HEK293T (cell line): ENCODE measurements around the gene MTA2.

Experiments
- CTCF ChIA-PET: fragments of 350-600 bp; formaldehyde crosslinking; extraction: SDS; loops from one replicate; lab custom pipeline; 2021; ENCODE audit warnings: antibody characterized with exemption, inconsistent platforms; lab: Yijun Ruan, JAX
- POLR2A ChIA-PET: fragments of 350-600 bp; formaldehyde crosslinking; extraction: SDS; loops from one replicate; lab custom pipeline; 2020; ENCODE audit warnings: antibody characterized with exemption, inconsistent platforms; lab: Yijun Ruan, JAX
- DNase-seq: peaks from one replicate; pipeline ENCODE4 v3.0.0; 2012; ENCODE audit warnings: mixed read lengths; ENCODE audit errors: extremely low spot score
- ARNT ChIP-seq: fragments of 450-650 bp; IDR thresholded peaks from 2 replicates; pipeline ENCODE4 v1.6.1; 2017; ENCODE audit warnings: mild to moderate bottlenecking
- BHLHE40 ChIP-seq: fragments of 450-650 bp; IDR thresholded peaks from 2 replicates; pipeline ENCODE4 v1.6.1; 2016; ENCODE audit warnings: mild to moderate bottlenecking, moderate library complexity, borderline replicate concordance
- CTBP1 ChIP-seq: fragments of 450-650 bp; IDR thresholded peaks from 2 replicates; pipeline ENCODE4 v1.6.1; 2016; ENCODE audit warnings: borderline replicate concordance
- ELF4 ChIP-seq: fragments of 450-650 bp; IDR thresholded peaks from 2 replicates; pipeline ENCODE4 v1.6.1; 2017; ENCODE audit warnings: antibody characterized with exemption
- FOXA1 ChIP-seq: fragments of 450-650 bp; IDR thresholded peaks from 2 replicates; pipeline ENCODE4 v1.6.1; 2016; ENCODE audit warnings: mild to moderate bottlenecking
- FOXK2 ChIP-seq: fragments of 450-650 bp; IDR thresholded peaks from 2 replicates; pipeline ENCODE4 v1.6.1; 2016; ENCODE audit warnings: mild to moderate bottlenecking
- FOXM1 ChIP-seq: fragments of 450-650 bp; IDR thresholded peaks from 2 replicates; pipeline ENCODE4 v1.6.1; 2017; ENCODE audit warnings: mild to moderate bottlenecking, borderline replicate concordance
- HDGF ChIP-seq: fragments of 450-650 bp; IDR thresholded peaks from 2 replicates; pipeline ENCODE4 v1.6.1; 2017; ENCODE audit warnings: antibody characterized with exemption, borderline replicate concordance
- L3MBTL2 ChIP-seq: fragments of 450-650 bp; conservative IDR thresholded peaks from 2 replicates; pipeline ENCODE4 v1.6.1; 2016; ENCODE audit warnings: mild to moderate bottlenecking
- LEF1 ChIP-seq: fragments of 450-650 bp; IDR thresholded peaks from 2 replicates; pipeline ENCODE4 v1.6.1; 2017; ENCODE audit warnings: mild to moderate bottlenecking, borderline replicate concordance
- NFRKB ChIP-seq: fragments of 450-650 bp; IDR thresholded peaks from 2 replicates; pipeline ENCODE4 v1.6.1; 2016; ENCODE audit warnings: mild to moderate bottlenecking, moderate library complexity
- PKNOX1 ChIP-seq: fragments of 450-650 bp; IDR thresholded peaks from 2 replicates; pipeline ENCODE4 v1.6.1; 2016
- SP1 ChIP-seq: fragments of 450-650 bp; IDR thresholded peaks from 2 replicates; pipeline ENCODE4 v1.6.1; 2017
- SUZ12 ChIP-seq: fragments of 450-650 bp; IDR thresholded peaks from 2 replicates; pipeline ENCODE4 v1.6.1; 2016; ENCODE audit warnings: mild to moderate bottlenecking
- TARDBP ChIP-seq: fragments of 450-650 bp; IDR thresholded peaks from 2 replicates; pipeline ENCODE4 v1.6.1; 2016
- ZNF384 ChIP-seq: fragments of 450-650 bp; IDR thresholded peaks from 2 replicates; pipeline ENCODE4 v1.6.1; 2016

The MTA2 gene

GRCh38 chr11:62559204-62559603 lies 42.5 kb downstream of the MTA2 start:
- POLR2A ChIA-PET: interaction anchor here (1.0 to 4.9 kb wide), 3 partner anchors 14 to 32 kb away, joined by 3 to 40 read pairs (median 9); partner anchors contain the start of genes EEF1G and TUT1
- no peak for DNase-seq

GRCh38 chr11:62558669-62559068 lies 43.0 kb downstream of the MTA2 start:
- CTCF ChIA-PET: interaction anchor here (1.1 to 1.2 kb wide), 2 partner anchors 15 to 134 kb away, joined by 4 to 5 read pairs; no protein-coding TSS in a partner anchor
- TF ChIP-seq NFRKB: no peak
- TF ChIP-seq FOXK2: no peak
- TF ChIP-seq BHLHE40: no peak
- TF ChIP-seq L3MBTL2: no peak
- TF ChIP-seq SP1: no peak
- no peak for TF ChIP-seq ZNF384
- no peak for TF ChIP-seq ARNT
- TF ChIP-seq ELF4: no peak
- TF ChIP-seq HDGF: no peak
- DNase-seq: no peak
- POLR2A ChIA-PET: interaction anchor here (1.0 to 4.9 kb wide), 3 partner anchors 14 to 33 kb away, joined by 3 to 40 read pairs (median 9); partner anchors contain the start of genes EEF1G and TUT1

More at GRCh38 chr11:62559204-62559603, 42.5 kb downstream of the MTA2 start:
- no peak for TF ChIP-seq FOXK2
- no peak for TF ChIP-seq PKNOX1
- no peak for TF ChIP-seq CTBP1
- no peak for TF ChIP-seq TARDBP
- TF ChIP-seq FOXA1: no peak
- TF ChIP-seq ELF4: no peak
- no peak for TF ChIP-seq FOXM1
- no peak for TF ChIP-seq ZNF384
- TF ChIP-seq SP1: no peak
- TF ChIP-seq L3MBTL2: no peak
- no peak for TF ChIP-seq BHLHE40
- no peak for TF ChIP-seq LEF1
- no peak for TF ChIP-seq SUZ12
- no peak for TF ChIP-seq NFRKB
- no peak for TF ChIP-seq ARNT
- no peak for TF ChIP-seq HDGF
- CTCF ChIA-PET: interaction anchor here (1.1 to 2.4 kb wide), 4 partner anchors 14 to 135 kb away, joined by 4 to 9 read pairs (median 6); partner anchors contain the start of gene EEF1G

GRCh38 chr11:62556875-62557631 lies 44.6 kb downstream of the MTA2 start:
- TF ChIP-seq FOXA1: no peak
- ChIA-PET POLR2A (interaction anchor here (0.9 to 4.9 kb wide), 7 partner anchors 10 to 132 kb away, joined by 3 to 40 read pairs (median 4); partner anchors contain the start of genes AHNAK, EEF1G, LBHD1 and UQCC3), CTCF (interaction anchor here (0.6 to 1.6 kb wide), 7 partner anchors 14 to 229 kb away, joined by 3 to 11 read pairs (median 4); no protein-coding TSS in a partner anchor)
- DNase-seq: no peak

GRCh38 chr11:62556108-62556874 lies 45.4 kb downstream of the MTA2 start:
- no peak for TF ChIP-seq SP1
- TF ChIP-seq FOXK2: no peak
- no peak for TF ChIP-seq SUZ12
- no peak for TF ChIP-seq FOXA1
- no peak for TF ChIP-seq LEF1
- no peak for TF ChIP-seq FOXM1
- no peak for TF ChIP-seq TARDBP
- TF ChIP-seq ZNF384: no peak
- TF ChIP-seq PKNOX1: no peak
- peak; percentile 77 for DNase-seq
- ChIA-PET POLR2A (interaction anchor here (0.7 to 4.9 kb wide), 8 partner anchors 9 to 125 kb away, joined by 3 to 40 read pairs (median 4); partner anchors contain the start of genes AHNAK, EEF1G, LBHD1 and UQCC3), CTCF (interaction anchor here (0.6 to 1.6 kb wide), 6 partner anchors 13 to 228 kb away, joined by 3 to 11 read pairs (median 4); no protein-coding TSS in a partner anchor)

GRCh38 chr11:62555464-62556107 lies 46.1 kb downstream of the MTA2 start:
- POLR2A ChIA-PET: interaction anchor here (0.7 to 1.3 kb wide), 5 partner anchors 9 to 126 kb away, joined by 3 to 5 read pairs (median 3); partner anchors contain the start of genes AHNAK and EEF1G
- no peak for DNase-seq
- TF ChIP-seq CTBP1: no peak
- TF ChIP-seq ZNF384: no peak
- TF ChIP-seq L3MBTL2: no peak
- no peak for TF ChIP-seq FOXA1
- TF ChIP-seq PKNOX1: no peak
- no peak for TF ChIP-seq FOXK2
- TF ChIP-seq NFRKB: no peak
- TF ChIP-seq LEF1: no peak
- no peak for TF ChIP-seq ARNT
- TF ChIP-seq HDGF: no peak
- TF ChIP-seq SP1: no peak
- no peak for TF ChIP-seq FOXM1
- no peak for TF ChIP-seq SUZ12
- no peak for TF ChIP-seq TARDBP
- no peak for TF ChIP-seq BHLHE40
- no peak for TF ChIP-seq ELF4
- CTCF ChIA-PET: interaction anchor here (0.6 to 0.9 kb wide), 2 partner anchors 13 to 131 kb away, joined by 4 read pairs; no protein-coding TSS in a partner anchor
